Measurements from ENCODE around the gene PHGDH.

Gene PHGDH

GRCh38 chr1:119712342-119713038 is 756 bp downstream of the PHGDH start:
- no peaks in the 10 kb centered on the region for H3K9me3 ChIP-seq
- H3K4me1 ChIP-seq: peaks cover 0 to 52% (median 34%) of the 10 kb centered on the region in 4 donors
- peak overlapping the region; percentile 85 to 87 for H3K27ac ChIP-seq
- intact Hi-C loops (cut with DNase I; ENCODE audit: low total_unique reads): no loop called here
- peak overlapping the region; percentile 79 to 88 for H3K4me3 ChIP-seq
- no peaks in the 10 kb centered on the region for H3K27me3 ChIP-seq
- no peaks in the 10 kb centered on the region for H3K36me3 ChIP-seq
- no peak for TF ChIP-seq CTCF (IDR thresholded peaks at IDR 0.05)
- peak; percentile 88 to 95 for DNase-seq

GRCh38 chr1:119713039-119713748 is 1.5 kb downstream of the PHGDH start:
- Histone ChIP-seq H3K27me3 (no peaks in the 10 kb centered on the region), H3K36me3 (no peaks in the 10 kb centered on the region), H3K4me3 (peak overlapping the region; percentile 79 to 88), H3K27ac (peak overlapping the region; percentile 85 to 87), H3K9me3 (no peaks in the 10 kb centered on the region), H3K4me1 (peaks cover 0 to 52% (median 34%) of the 10 kb centered on the region in 4 donors)
- intact Hi-C loops (cut with DNase I; ENCODE audit: low total_unique reads): no loop called here
- TF ChIP-seq CTCF (IDR thresholded peaks at IDR 0.05): no peak
- no peak for DNase-seq

GRCh38 chr1:119713749-119714456 is 2.2 kb downstream of the PHGDH start:
- Histone ChIP-seq H3K4me1 (peaks cover 0 to 52% (median 34%) of the 10 kb centered on the region in 4 donors), H3K36me3 (no peaks in the 10 kb centered on the region), H3K27ac (peak overlapping the region; percentile 85 to 87), H3K27me3 (no peaks in the 10 kb centered on the region), H3K4me3 (peak overlapping the region; percentile 79 to 88), H3K9me3 (no peaks in the 10 kb centered on the region)
- intact Hi-C loops (cut with DNase I; ENCODE audit: low total_unique reads): no loop called here
- peak in 1 of 2 donors; percentile 38 for DNase-seq
- no peak for TF ChIP-seq CTCF (IDR thresholded peaks at IDR 0.05)

GRCh38 chr1:119714583-119714982 is 2.8 kb downstream of the PHGDH start:
- Histone ChIP-seq H3K27ac (peak overlapping the region; percentile 85 to 87), H3K36me3 (no peaks in the 10 kb centered on the region), H3K9me3 (no peaks in the 10 kb centered on the region), H3K4me3 (peak overlapping the region; percentile 79 to 88), H3K4me1 (peaks cover 0 to 52% (median 34%) of the 10 kb centered on the region in 4 donors), H3K27me3 (no peaks in the 10 kb centered on the region)
- no peak for TF ChIP-seq CTCF (IDR thresholded peaks at IDR 0.05)
- DNase-seq: peak; percentile 69 to 78
- intact Hi-C loops (cut with DNase I; ENCODE audit: low total_unique reads): no loop called here

- Histone ChIP-seq H3K27ac (peak overlapping the region; percentile 53 to 85), H3K9me3 (no peaks in the 10 kb centered on the region), H3K4me3 (no peak overlapping the region), H3K36me3 (no peaks in the 10 kb centered on the region), H3K27me3 (no peaks in the 10 kb centered on the region), H3K4me1 (peaks cover 0 to 52% (median 34%) of the 10 kb centered on the region in 4 donors)
- intact Hi-C loops (cut with DNase I; ENCODE audit: low total_unique reads): no loop called here
- TF ChIP-seq CTCF (IDR thresholded peaks at IDR 0.05): no peak
- DNase-seq: no peak
These were observed 3.8 kb downstream of the PHGDH start for GRCh38 chr1:119715542-119715941.

Data from tibial artery (tissue), 4 donors.